Activated T-cell treated with anti-CD3 and anti-CD28 coated beads, Interleukin-2, amount 50 U/mL, for 4 hours (primary cell): Measurements from ENCODE around the gene DENND1A. TPM values are rescaled to one million over a fixed set of nuclear protein-coding genes. Genes with fewer than 3 reads are reported as not detected.
A peak's percentile ranks its signal among the peaks of the same experiment; 100 is the strongest.

Experiments used
- ATAC-seq, 2 donors: fragments of 200-7000 bp; cut with Tn5 transposase; one replicate each; pipeline ENCODE4 v1.10.0; 2021
- DNase-seq: peaks from one replicate; pipeline ENCODE4 v3.0.0-alpha.2; 2020
- H3K27me3 Mint-ChIP-seq: one replicate; pipeline ENCODE4 v1.8.0; 2021; ENCODE audit warnings: low read depth, mixed read lengths
- H3K36me3 Mint-ChIP-seq: one replicate; pipeline ENCODE4 v1.8.0; 2022; ENCODE audit warnings: mixed read lengths; ENCODE audit not compliant: insufficient read depth
- H3K4me1 Mint-ChIP-seq: one replicate; pipeline ENCODE4 v1.8.0; 2021; ENCODE audit warnings: low read depth, mixed read lengths
- H3K4me3 Mint-ChIP-seq: one replicate; pipeline ENCODE4 v1.8.0; 2021; ENCODE audit warnings: mild to moderate bottlenecking, moderate library complexity, mixed read lengths
- H3K9me3 Mint-ChIP-seq: one replicate; pipeline ENCODE4 v1.8.0; 2021; ENCODE audit warnings: mixed read lengths
- total RNA-seq, 3 donors: library from RNA; stranded (reverse); gene quantifications; one replicate each; pipeline ENCODE4 v1.2.1, GENCODE V29; 2021

The DENND1A gene
- total RNA-seq, 3 donors from 2014 or later = 15.5 to 21.7 (median 16.9) TPM

- DNase-seq = no peak
- Mint-ChIP-seq H3K27me3 (peaks cover 14% of the 10 kb centered on the region), H3K9me3 (no peaks in the 10 kb centered on the region), H3K36me3 (no peaks in the 10 kb centered on the region), H3K4me3 (no peak overlapping the region), H3K4me1 (peaks cover 4% of the 10 kb centered on the region)
- ATAC-seq = no peak
These were observed 579.2 kb downstream of the DENND1A start for GRCh38 chr9:123350590-123351310.

GRCh38 chr9:123349691-123350480 is 580.0 kb downstream of the DENND1A start:
- Mint-ChIP-seq H3K4me3 (no peak overlapping the region), H3K27me3 (peaks cover 11% of the 10 kb centered on the region), H3K4me1 (peaks cover 4% of the 10 kb centered on the region), H3K36me3 (no peaks in the 10 kb centered on the region), H3K9me3 (no peaks in the 10 kb centered on the region)
- DNase-seq (peak; percentile 65), ATAC-seq (peak; percentile 75 to 77)

DNA sequence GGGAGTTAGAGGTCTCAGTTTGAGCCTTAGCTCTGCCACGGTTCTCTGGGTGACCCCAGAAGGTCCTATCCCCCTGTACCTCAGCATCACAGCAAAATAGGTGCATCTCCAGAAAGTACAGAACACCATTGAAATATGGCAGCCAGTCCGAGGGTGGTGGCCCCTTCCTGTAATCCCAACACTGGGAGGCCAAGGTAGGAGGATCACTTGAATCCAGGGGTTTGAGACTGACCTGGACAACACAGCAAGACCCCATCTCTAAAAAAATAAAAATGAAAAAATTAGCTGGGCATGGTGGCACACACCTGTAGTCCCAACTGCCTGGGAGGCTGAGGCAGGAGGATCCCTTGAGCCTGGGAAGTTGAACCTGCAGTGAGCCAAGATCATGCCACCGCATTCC is 580.9 kb downstream of the DENND1A start:
- no peak for DNase-seq
- no peak overlapping the region for H3K4me3 Mint-ChIP-seq
- peaks cover 11% of the 10 kb centered on the region for H3K27me3 Mint-ChIP-seq
- no peaks in the 10 kb centered on the region for H3K36me3 Mint-ChIP-seq
- no peak for ATAC-seq
- H3K9me3 Mint-ChIP-seq = no peaks in the 10 kb centered on the region
- peaks cover 2% of the 10 kb centered on the region for H3K4me1 Mint-ChIP-seq

DNA sequence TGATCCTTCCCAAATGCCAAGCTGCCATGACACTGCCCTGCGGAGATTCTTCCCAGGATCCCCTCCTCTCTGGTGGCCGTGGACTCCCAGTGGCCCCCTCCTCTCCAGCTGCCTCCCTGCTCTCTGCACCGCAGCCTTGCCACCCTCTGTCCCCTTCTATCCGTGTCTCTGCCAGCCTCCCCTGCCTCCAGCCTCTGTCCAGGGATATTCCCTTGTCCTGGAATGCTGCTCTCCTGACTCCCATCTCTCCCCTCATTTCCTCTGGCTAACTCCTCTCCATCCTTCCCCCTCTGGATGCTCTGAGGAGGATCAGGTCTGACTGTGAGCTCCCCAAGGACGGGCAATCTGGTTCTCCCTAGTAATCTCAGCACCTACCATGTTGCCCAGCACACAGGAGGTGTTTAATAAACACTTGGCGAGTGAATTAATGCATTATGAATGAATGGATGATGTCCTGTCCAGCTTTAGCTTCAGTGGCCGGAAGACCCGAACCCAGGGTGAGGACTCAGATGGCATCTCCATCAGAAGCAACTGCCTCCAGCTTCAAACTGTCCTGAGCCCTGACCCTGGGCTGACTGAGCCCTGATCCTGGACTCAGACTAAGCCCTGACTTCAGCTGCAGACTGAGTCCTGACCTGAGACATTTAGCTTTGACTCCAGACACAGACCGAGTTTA is 581.5 kb downstream of the DENND1A start:
- no peak overlapping the region for H3K4me3 Mint-ChIP-seq
- no peaks in the 10 kb centered on the region for H3K9me3 Mint-ChIP-seq
- H3K27me3 Mint-ChIP-seq = peaks cover 11% of the 10 kb centered on the region
- no peaks in the 10 kb centered on the region for H3K36me3 Mint-ChIP-seq
- H3K4me1 Mint-ChIP-seq = no peaks in the 10 kb centered on the region
- ATAC-seq (no peak), DNase-seq (no peak)

DNA sequence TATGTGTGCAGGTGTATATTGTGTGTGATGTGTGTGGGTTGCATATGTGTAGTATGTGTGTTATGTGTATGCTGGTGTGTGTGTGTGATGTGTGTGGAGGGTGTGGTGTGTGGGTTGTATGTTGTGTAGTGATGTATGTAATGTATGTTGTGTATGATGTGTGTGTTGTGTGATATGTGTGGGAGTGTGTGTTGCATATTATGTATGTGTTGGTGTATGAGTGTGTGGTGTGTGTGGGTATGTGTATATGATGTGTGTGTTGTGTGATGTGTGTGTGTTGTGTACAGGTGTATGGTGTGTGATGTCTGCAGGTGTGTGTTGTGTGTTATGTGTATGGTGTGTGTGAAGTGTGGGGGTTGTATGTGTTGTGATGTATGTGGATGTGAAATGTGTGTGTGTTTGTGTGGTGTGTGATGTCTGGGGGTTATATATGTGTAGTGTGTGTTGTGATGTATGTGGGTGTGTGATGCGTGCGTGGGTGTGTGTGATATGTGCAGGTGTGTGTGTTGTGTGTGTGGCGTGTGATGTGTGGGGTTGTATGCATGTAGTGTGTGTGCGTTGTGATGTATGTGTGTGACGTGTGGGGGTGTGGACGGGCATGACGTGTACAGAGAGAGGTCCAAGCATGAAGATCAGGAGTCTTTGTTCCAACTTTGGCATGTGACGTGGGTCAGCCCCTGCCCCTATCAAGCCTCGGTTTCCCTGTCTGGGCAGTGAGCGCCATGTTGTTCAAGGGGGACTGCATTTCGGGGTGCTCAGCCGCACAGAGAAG is 582.5 kb downstream of the DENND1A start:
- Mint-ChIP-seq H3K27me3 (peaks cover 6% of the 10 kb centered on the region), H3K36me3 (no peaks in the 10 kb centered on the region), H3K9me3 (no peaks in the 10 kb centered on the region), H3K4me1 (no peaks in the 10 kb centered on the region), H3K4me3 (no peak overlapping the region)
- DNase-seq (no peak), ATAC-seq (no peak)

GRCh38 chr9:123346826-123347225 is 583.1 kb downstream of the DENND1A start:
- H3K4me1 Mint-ChIP-seq = peaks cover 5% of the 10 kb centered on the region
- H3K9me3 Mint-ChIP-seq = no peaks in the 10 kb centered on the region
- H3K36me3 Mint-ChIP-seq = no peaks in the 10 kb centered on the region
- ATAC-seq = no peak
- DNase-seq = no peak
- H3K4me3 Mint-ChIP-seq = no peak overlapping the region
- H3K27me3 Mint-ChIP-seq = no peaks in the 10 kb centered on the region

DNA sequence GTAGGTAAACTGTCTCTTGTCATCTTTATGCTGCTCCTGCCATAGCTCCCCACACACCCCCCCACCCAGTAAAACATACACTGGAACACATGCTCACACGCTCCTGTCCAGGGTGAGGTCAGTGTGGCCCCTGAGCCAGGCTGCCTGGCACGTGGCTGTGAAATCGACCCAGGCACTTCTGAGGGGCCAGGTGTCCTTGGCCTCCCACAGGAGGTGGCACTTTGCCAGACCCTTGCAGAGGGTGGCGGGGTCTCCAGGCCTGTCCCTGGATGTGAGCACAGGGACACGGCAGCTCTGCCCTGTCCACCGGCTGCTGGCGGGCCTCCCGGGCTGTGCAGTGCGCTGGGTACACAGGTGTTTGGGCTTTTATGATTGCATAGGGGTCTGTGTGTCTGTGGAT is 583.9 kb downstream of the DENND1A start:
- ATAC-seq = no peak
- Mint-ChIP-seq H3K36me3 (no peaks in the 10 kb centered on the region), H3K4me1 (peaks cover 13% of the 10 kb centered on the region), H3K4me3 (no peak overlapping the region), H3K9me3 (no peaks in the 10 kb centered on the region), H3K27me3 (no peaks in the 10 kb centered on the region)
- no peak for DNase-seq

GRCh38 chr9:123345567-123345955 is 584.4 kb downstream of the DENND1A start:
- Mint-ChIP-seq H3K4me1 (peaks cover 18% of the 10 kb centered on the region), H3K36me3 (no peaks in the 10 kb centered on the region), H3K27me3 (no peaks in the 10 kb centered on the region), H3K4me3 (no peak overlapping the region), H3K9me3 (no peaks in the 10 kb centered on the region)
- DNase-seq (no peak), ATAC-seq (no peak)

- Mint-ChIP-seq H3K9me3 (no peaks in the 10 kb centered on the region), H3K36me3 (no peaks in the 10 kb centered on the region), H3K27me3 (no peaks in the 10 kb centered on the region), H3K4me3 (no peak overlapping the region), H3K4me1 (peaks cover 29% of the 10 kb centered on the region)
- ATAC-seq (no peak), DNase-seq (no peak)
These were observed 585.6 kb downstream of the DENND1A start for GRCh38 chr9:123344192-123344949.

- no peak for ATAC-seq
These were observed 586.3 kb downstream of the DENND1A start for GRCh38 chr9:123343443-123344191.

DNA sequence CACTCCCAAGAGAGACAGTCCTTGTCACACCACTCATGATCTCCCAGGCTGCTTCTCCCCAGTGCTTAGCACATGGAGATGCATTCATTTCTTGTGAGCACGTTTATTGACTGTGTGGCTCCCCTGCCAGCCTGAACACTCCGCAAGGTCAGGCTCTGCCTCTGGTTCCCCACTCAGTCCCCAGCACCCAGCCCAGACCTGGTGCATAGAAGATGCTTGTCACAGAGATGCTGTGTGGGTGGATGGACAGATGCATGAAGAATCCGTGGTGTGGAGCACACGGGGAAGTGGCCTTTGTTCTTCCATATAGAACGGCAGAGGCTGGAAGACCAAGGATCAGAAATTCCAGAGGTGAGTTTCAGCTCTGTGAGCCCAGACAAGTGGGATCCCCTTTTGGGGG is 587.7 kb downstream of the DENND1A start:
- Mint-ChIP-seq H3K36me3 (no peaks in the 10 kb centered on the region), H3K27me3 (no peaks in the 10 kb centered on the region), H3K4me3 (no peak overlapping the region), H3K4me1 (peaks cover 42% of the 10 kb centered on the region), H3K9me3 (no peaks in the 10 kb centered on the region)
- DNase-seq = no peak
- ATAC-seq = no peak

More at GRCh38 chr9:123343443-123344191, 586.3 kb downstream of the DENND1A start:
- H3K9me3 Mint-ChIP-seq = no peaks in the 10 kb centered on the region
- no peak for DNase-seq
- H3K27me3 Mint-ChIP-seq = no peaks in the 10 kb centered on the region
- peaks cover 37% of the 10 kb centered on the region for H3K4me1 Mint-ChIP-seq
- no peaks in the 10 kb centered on the region for H3K36me3 Mint-ChIP-seq
- no peak overlapping the region for H3K4me3 Mint-ChIP-seq

DNA sequence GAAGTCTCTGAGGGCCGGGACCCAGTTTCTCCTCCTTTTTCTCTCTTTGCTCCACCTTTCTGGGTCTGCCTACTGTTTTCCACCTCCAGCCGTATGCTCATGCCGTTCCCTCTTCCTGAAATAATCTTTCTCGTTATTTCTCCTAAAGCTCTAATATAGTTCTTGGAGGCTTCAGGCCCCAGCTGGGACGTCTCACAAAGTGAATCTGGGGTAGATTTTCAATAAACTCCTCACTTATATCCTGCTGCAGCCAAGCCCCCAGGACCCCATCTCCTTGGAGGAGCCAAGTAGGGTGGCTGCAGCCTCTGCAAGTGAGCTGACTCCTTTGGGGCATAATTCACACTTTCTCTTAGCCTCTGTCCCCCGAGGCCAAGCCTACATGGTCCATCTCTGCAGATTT is 588.1 kb downstream of the DENND1A start:
- Mint-ChIP-seq H3K9me3 (no peaks in the 10 kb centered on the region), H3K4me3 (no peak overlapping the region), H3K4me1 (peaks cover 42% of the 10 kb centered on the region), H3K27me3 (no peaks in the 10 kb centered on the region), H3K36me3 (no peaks in the 10 kb centered on the region)
- DNase-seq = no peak
- no peak for ATAC-seq
